Raji (cell line): ENCODE results near the gene SYNE1.

ENCODE experiments used
- POLR2A ChIP-seq: IDR thresholded peaks from 2 replicates; pipeline ENCODE4 v1.6.1; 2011; ENCODE audit warnings: low read depth, low read length, control low read depth; ENCODE audit not compliant: insufficient read depth

The SYNE1 gene

GRCh38 chr6:152471456-152472265 lies 165.5 kb downstream of the SYNE1 start:
- no peak for TF ChIP-seq POLR2A

GRCh38 chr6:152463164-152463563 lies 174.0 kb downstream of the SYNE1 start:
- TF ChIP-seq POLR2A: no peak

- TF ChIP-seq POLR2A: no peak
Observed at GRCh38 chr6:152462716-152463115, 174.4 kb downstream of the SYNE1 start.

GRCh38 chr6:152461556-152461955 lies 175.6 kb downstream of the SYNE1 start:
- no peak for TF ChIP-seq POLR2A

GRCh38 chr6:152458648-152459644 lies 178.2 kb downstream of the SYNE1 start:
- no peak for TF ChIP-seq POLR2A

- TF ChIP-seq POLR2A: no peak
Observed at GRCh38 chr6:152457949-152458624, 179.1 kb downstream of the SYNE1 start.

- no peak for TF ChIP-seq POLR2A
Observed at GRCh38 chr6:152454003-152454402, 183.2 kb downstream of the SYNE1 start.

- TF ChIP-seq POLR2A: no peak
Observed at GRCh38 chr6:152453421-152453820, 183.7 kb downstream of the SYNE1 start.

GRCh38 chr6:152452639-152453038 lies 184.5 kb downstream of the SYNE1 start:
- TF ChIP-seq POLR2A: no peak

- TF ChIP-seq POLR2A: no peak
Observed at GRCh38 chr6:152450519-152450918, 186.6 kb downstream of the SYNE1 start.

GRCh38 chr6:152441902-152442301 lies 195.3 kb downstream of the SYNE1 start:
- TF ChIP-seq POLR2A: no peak

- no peak for TF ChIP-seq POLR2A
Observed at GRCh38 chr6:152435816-152436215, 201.3 kb downstream of the SYNE1 start.

GRCh38 chr6:152432758-152433157 lies 204.4 kb downstream of the SYNE1 start:
- no peak for TF ChIP-seq POLR2A

GRCh38 chr6:152428126-152428525 lies 209.0 kb downstream of the SYNE1 start:
- no peak for TF ChIP-seq POLR2A

- no peak for TF ChIP-seq POLR2A
Observed at GRCh38 chr6:152426276-152426675, 210.9 kb downstream of the SYNE1 start.
